Activated CD8-positive, alpha-beta memory T cell treated with anti-CD3 and anti-CD28 coated beads, Interleukin-2, amount 10 ng/mL, durations not matched to agents 7 days and 5 days (primary cell): Measurements from ENCODE around the gene RPS16. TPM values are rescaled to one million over a fixed set of nuclear protein-coding genes. Genes with fewer than 3 reads are reported as not detected.

Experiments used
- microRNA-seq: library from miRNA; unstranded; fragments of <30 nt; microRNA quantifications from one replicate; pipeline ENCODE4 v1.2.0, GENCODE V29; 2022
- total RNA-seq, 2 experiments: library from RNA; stranded (reverse); gene quantifications; one replicate each; pipeline ENCODE4 v1.2.3, GENCODE V29; 2021

RPS16 gene
- total RNA-seq, 2 experiments from 2014 or later: 1,815 to 2,117 TPM

Small RNAs within 50 kb of the gene (microRNA-seq; reads per million reads assigned to microRNA genes)
- not detected for gene MIR4530

Other genes with a start within 250 kb of the RPS16 start
- gene NCCRP1, start 239.0 kb downstream of the RPS16 start, total RNA-seq: not detected
- not detected for gene SYCN, start 231.7 kb downstream of the RPS16 start, total RNA-seq
- under 1 TPM in 1 of 2 experiments, not detected in 1; 0.42 TPM for gene IFNL3, start 190.9 kb downstream of the RPS16 start, total RNA-seq
- gene IFNL4, start 187.1 kb downstream of the RPS16 start, total RNA-seq: not detected
- gene IFNL2, start 167.6 kb downstream of the RPS16 start, total RNA-seq: not detected
- gene IFNL1, start 139.5 kb downstream of the RPS16 start, total RNA-seq: under 1 TPM; 0.26 to 0.70 TPM
- gene LRFN1, start 115.1 kb downstream of the RPS16 start, total RNA-seq: 1 to 10 TPM; 4.5 to 8.4 TPM
- 100 to 1,000 TPM; 472 to 473 TPM for gene GMFG, start 99.9 kb downstream of the RPS16 start, total RNA-seq
- gene SAMD4B, start 93.5 kb downstream of the RPS16 start, total RNA-seq: 10 to 100 TPM; 45.7 to 58.5 TPM
- 10 to 100 TPM; 48.9 to 53.8 TPM for gene PAF1, start 44.8 kb downstream of the RPS16 start, total RNA-seq
- gene MED29, start 44.6 kb downstream of the RPS16 start, total RNA-seq: 10 to 100 TPM; 31.0 to 31.2 TPM
- 100 to 1,000 TPM in 1 of 2 experiments, 10 to 100 TPM in 1; 45.1 to 107 TPM for gene ZFP36, start 29.1 kb downstream of the RPS16 start, total RNA-seq
- gene PLEKHG2, start 23.3 kb downstream of the RPS16 start, total RNA-seq: 10 to 100 TPM; 57.9 to 73.9 TPM
- 100 to 1,000 TPM; 144 to 181 TPM for gene SUPT5H, start 9.6 kb upstream of the RPS16 start, total RNA-seq
- gene TIMM50, start 44.9 kb upstream of the RPS16 start, total RNA-seq: 10 to 100 TPM; 59.6 to 83.9 TPM
- under 1 TPM; 0.26 to 0.98 TPM for gene DLL3, start 63.0 kb upstream of the RPS16 start, total RNA-seq
- gene SELENOV, start 79.2 kb upstream of the RPS16 start, total RNA-seq: not detected
- 1 to 10 TPM; 4.7 to 7.4 TPM for gene EID2B, start 96.9 kb upstream of the RPS16 start, total RNA-seq
- gene EID2, start 104.2 kb upstream of the RPS16 start, total RNA-seq: 10 to 100 TPM; 15.1 to 16.3 TPM
- gene LGALS13, start 166.6 kb upstream of the RPS16 start, total RNA-seq: not detected
- not detected for gene LGALS16, start 220.0 kb upstream of the RPS16 start, total RNA-seq